ENCODE data around the gene TNFRSF13B.

DNA sequence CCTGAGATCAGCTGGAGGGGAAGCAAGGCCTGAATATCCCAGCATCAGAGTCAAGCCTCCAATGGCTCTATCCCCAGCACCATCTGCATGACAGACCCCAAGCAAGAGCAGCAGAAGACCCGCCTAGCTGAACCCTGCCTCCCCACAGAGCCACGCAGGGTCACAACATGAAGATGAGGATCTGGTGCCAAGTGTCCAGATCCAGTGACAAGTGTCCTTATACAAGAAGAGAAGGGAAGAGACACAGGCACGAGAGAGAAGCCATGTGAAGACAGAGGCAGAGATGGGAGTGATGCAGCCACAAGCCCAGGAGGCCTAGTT is 28.9 kb downstream of the TNFRSF13B start:
- TF ChIP-seq CTCF (IDR thresholded peaks at IDR 0.05) (no peak), POLR2A (IDR thresholded peaks at IDR 0.05) (no peak)
